NCI-H2227 (cell line): ENCODE data around the gene GCLM.
A peak's percentile ranks its signal among the peaks of the same experiment; 100 is the strongest.
"Not testable (repeated sequence)": the region's sequence is repeated elsewhere in the genome, so short reads cannot be mapped to it uniquely, and the experiment has no call there.

Experiments used
- DNase-seq: peaks from one replicate; lab custom pipeline; 2025; ENCODE audit not compliant: unreplicated experiment; lab: John Stamatoyannopoulos, UW

GCLM gene

GRCh38 chr1:93899543-93900207 lies 9.6 kb downstream of the GCLM start:
- no peak for DNase-seq

GRCh38 chr1:93888900-93889299 lies 20.3 kb downstream of the GCLM start:
- no peak for DNase-seq

DNA sequence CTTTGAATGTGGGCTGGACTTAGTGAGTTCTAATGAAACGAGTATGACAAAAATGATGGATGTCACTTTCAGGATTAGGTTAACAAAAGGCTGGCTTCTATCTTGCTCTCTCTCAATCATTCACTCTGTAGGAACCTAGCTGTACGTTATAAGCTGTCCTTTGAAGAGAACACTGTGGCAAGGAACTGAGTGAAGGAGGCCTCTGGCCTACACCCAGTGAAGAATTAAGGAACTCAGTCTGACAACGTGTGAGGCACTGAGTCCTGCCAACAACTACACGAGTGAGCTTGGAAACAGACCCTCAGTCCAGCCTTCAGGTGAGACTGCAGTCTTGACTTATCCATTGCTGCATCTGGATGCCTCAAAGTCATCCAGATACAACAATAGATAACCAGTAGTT lies 27.0 kb downstream of the GCLM start:
- DNase-seq = no peak

- DNase-seq = no peak
Observed at GRCh38 chr1:93880731-93881130, 28.5 kb downstream of the GCLM start.

- peak; percentile 97 for DNase-seq
Observed at GRCh38 chr1:93878889-93879586, 30.2 kb downstream of the GCLM start, which contains the start of gene DNTTIP2. Gene DNTTIP2 (minus strand): TSS chr1:93879206. CDS start chr1:93879148, 58 bp downstream.

- DNase-seq = peak; percentile 30
Observed at GRCh38 chr1:93878501-93878888, 30.7 kb downstream of the GCLM start.

DNA sequence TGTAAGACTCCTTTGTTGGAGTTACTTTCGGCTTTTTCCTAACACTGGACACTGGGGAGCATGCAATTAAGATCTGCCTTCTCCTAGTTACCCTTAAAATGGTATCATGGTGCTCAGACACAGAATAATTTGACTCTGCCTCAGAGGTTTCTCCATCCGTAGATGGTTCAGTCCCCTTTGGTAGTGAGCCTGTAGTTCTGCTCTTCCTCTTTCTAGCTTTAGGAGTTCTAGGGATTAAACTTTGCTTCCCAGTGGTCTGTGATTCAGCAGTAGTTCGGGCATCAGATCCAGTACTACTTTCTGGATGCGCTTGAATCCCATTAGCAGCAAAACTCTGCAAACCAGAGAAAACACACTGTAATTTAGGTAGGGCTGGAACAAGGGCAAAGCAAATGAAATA lies 31.7 kb downstream of the GCLM start:
- no peak for DNase-seq

- no peak for DNase-seq
Observed at GRCh38 chr1:93876244-93876643, 33.0 kb downstream of the GCLM start.

GRCh38 chr1:93874025-93874651 lies 35.1 kb downstream of the GCLM start:
- DNase-seq = peak; percentile 33

- DNase-seq = no peak
Observed at GRCh38 chr1:93871366-93871765, 37.9 kb downstream of the GCLM start.

GRCh38 chr1:93869653-93870052 lies 39.6 kb downstream of the GCLM start:
- no peak for DNase-seq

- not testable (repeated sequence) for DNase-seq
Observed at GRCh38 chr1:93868492-93868891, 40.7 kb downstream of the GCLM start.

- no peak for DNase-seq
Observed at GRCh38 chr1:93865253-93865652, 44.0 kb downstream of the GCLM start.

DNA sequence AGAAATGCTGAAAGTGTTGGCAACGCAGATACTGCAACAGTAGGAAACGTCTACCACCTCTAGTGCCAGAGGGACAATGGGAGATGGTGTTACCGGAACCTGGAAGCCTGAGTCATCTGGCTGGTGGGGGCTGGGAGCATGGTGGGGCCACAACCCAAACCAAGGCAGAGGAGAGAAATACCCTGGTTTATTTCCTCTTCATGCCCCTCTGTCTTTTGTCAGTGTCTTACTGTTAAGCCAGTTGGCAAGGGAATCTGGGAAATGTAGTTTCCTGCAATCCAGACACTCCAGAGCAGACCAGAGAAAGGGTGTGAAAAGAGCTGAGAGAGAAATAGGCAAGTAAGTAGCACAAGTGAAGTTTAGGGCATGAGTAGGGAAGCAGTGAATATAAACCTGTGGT lies 45.1 kb downstream of the GCLM start:
- no peak for DNase-seq

DNA sequence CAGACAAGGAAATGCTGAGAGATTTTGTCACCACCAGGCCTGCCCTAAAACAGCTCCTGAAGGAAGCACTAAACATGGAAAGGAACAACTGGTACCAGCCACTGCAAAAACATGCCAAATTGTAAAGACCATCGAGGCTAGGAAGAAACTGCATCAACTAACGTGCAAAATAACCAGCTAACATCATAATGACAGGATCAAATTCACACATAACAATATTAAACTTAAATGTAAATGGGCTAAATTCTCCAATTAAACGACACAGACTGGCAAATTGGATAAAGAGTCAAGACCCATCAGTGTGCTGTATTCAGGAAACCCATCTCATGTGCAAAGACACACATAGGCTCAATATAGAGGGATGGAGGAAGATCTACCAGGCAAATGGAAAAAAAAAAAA lies 51.6 kb downstream of the GCLM start:
- not testable (repeated sequence) for DNase-seq

GRCh38 chr1:93855983-93856382 lies 53.2 kb downstream of the GCLM start:
- not testable (repeated sequence) for DNase-seq

DNA sequence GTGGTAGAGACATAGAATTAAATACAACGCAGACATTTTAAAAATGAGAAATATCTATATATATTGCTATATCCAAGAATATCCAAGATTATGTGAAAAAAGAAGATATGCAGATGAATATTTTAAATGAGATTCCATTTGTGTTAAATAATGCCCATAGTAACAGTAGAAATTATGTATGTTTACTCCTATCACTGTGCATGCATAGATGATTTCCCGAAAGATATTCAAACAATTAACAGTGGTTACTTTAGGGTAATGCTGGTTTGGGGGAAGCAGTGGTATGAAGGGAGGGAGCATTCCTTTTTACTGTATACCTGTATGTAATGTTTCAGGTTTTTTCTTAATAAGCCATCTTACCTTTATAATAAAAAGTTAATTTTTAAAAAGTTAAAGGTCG lies 55.3 kb downstream of the GCLM start:
- no peak for DNase-seq

DNA sequence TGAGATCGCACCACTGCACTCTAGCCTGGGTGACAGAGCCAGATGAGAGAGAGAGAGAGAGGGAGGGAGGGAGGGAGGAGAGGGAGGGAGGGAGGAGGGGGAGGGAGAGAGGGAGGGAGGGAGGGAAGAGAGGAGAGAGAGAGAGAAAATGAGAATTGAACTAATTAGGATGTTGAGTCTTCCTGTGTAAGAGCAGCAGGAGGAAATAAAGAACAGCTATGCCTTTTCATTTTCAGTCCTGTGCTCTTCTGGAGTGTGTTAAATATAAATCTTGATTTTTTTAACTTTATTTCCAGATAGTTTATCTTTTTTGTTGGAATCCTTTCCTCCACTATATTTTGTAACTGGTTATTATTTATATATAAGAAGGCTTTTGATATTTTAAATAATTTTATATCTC lies 57.4 kb downstream of the GCLM start:
- no peak for DNase-seq

- DNase-seq = no peak
Observed at GRCh38 chr1:93851327-93851712, 57.9 kb downstream of the GCLM start.

DNA sequence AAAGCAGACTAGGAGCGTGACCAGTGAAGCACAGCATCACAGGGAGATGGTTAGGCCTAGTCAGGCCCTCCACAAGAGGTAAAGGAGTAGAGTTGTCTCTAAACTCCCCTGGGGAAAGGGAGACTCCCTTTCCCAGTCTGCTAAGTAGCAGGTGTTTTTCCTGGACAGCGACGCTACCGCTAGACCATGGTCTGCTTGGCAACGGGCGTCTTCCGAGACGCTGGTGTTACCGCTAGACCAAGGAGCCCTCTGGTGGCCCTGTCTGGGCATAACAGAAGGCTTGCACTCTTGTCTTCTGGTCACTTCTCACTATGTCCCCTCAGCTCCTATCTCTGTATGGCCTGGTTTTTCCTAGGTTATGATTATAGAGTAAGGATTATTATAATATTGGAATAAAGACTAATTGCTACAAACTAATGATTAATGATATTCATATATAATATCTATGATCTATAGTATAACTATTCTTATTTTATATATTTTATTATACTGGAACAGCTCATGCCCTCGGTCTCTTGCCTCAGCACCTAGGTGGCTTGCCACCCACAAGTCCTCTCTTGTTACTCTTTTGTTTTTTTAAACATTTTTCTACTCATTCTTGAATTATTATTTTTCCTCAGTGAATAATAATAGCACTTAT lies 58.4 kb downstream of the GCLM start:
- DNase-seq = peak; percentile 80

DNA sequence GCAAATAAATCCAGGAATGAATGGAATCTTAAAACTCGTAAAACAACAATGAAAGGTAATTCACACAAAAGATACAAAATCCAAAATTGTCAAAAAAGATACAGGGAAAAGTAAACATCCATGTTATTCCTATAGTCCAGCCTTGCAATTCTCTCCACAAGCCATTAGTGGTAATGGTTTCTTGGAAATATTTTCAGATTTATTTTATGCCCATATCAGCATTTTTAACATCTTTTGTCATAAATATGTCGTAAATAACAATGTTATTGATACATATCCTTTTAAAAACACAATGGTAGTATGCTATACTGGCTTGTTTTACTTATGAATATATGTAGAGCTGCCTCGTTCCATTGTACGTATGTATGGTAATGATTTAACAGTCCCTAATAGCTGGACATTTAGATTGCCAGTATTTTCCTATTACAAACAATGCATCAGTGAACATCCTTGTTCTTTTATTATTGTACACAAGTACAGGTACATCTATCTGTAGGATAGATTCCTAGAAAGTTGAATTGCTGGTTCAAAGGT lies 60.8 kb downstream of the GCLM start:
- peak; percentile 33 for DNase-seq
